GM21723 (cell line): Measurements from ENCODE around the gene BLTP2.

Experiments used
- ATAC-seq: cut with Tn5 transposase; IDR thresholded peaks from one replicate; pipeline ENCODE4 v1.9.1; 2021; ENCODE audit warnings: mild to moderate bottlenecking, moderate library complexity; ENCODE audit not compliant: unreplicated experiment

Gene BLTP2

DNA sequence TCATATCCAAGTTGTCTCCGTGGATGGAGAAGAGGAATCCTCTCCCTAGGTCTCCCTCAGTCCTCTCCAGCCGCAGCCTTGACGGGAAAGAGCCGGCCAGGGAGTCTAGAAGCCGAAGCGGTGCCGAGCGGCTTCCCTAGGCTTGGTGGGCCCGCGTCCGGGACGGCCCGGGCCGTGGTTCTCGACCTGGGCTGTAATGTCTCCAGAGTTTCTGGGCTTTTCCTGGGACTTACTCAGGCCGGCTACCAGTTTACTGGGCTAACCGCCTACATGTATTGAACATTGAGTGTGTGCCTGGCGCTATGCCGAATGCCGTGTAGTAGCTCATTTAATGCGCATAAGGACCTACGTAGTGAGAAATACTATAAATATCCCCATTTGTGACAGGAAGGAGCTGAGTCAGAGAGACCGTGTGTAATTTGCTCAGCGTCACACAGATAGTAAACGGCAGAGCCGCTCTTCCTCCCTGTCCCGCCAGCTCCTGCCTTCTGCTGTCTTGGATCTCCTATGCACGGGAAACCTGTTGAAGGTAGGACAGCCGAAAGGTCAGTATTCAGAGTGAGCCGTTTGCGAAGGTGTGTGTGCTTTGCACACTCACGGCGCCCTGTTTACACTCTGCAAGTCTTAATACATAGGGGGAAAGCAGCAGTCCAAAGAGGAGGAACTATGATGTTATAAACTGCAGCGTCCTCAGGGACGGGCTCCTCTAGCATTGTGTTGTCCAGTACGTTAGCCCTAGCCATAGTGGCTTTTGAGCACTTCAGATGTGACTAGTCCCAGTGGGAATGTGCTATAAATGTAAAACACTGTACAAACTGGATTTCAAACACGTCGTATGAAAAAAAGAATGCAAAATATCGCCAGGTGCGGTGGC, 45.4 kb downstream of the BLTP2 start:
- ATAC-seq: peak; percentile 46

DNA sequence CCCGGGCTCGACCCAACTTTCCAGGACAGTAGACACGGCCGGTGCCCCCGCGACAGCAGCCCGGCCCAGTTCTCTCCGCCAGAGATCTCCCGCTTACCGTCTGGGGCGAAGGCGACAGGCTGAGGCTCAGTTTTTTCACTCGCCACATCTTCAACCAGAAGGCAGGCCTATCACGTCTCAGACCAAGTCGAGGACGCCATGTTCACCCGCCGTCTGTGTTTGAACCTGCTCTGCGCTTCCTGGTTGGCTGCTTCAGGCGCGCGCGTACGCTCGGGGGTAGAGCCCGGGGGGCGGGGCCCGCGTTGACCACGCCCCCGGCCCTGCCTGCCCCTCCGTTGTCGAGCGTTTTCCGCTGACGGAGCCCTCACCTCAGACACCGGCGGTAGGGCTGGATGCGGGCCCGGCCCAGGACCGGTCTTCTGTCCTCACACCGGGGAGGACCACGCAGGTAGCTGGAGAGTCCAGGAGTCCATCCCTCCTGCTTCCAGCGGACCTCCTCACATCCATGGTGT, 46.1 kb downstream of the BLTP2 start, which contains the start of gene SPAG5:
Gene SPAG5, minus strand, starts transcription at position 227 of the 512 bp plus-strand sequence. Its CDS starts 79 bp downstream, at position 148.
- ATAC-seq: peak; percentile 82

DNA sequence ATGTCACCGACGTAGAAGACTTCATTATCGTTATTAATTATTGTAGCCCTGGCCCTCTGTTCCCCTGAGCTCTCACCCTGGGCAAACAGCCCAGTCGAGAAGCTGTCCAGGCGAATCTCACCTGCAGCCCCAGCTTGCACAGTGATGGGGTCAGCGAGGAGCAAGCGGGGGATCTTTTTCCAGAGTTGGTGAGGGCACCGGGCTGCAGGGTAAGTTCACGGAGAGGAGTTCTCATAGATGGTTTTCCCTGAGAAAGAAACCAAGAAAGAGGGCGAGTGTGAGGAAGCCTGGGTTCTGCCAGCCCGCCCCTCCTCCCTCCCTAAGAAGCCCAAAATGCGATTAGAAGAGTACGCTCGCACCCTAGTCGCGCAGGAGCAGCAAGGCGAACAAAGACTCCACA, 46.6 kb downstream of the BLTP2 start:
- ATAC-seq: peak; percentile 19

DNA sequence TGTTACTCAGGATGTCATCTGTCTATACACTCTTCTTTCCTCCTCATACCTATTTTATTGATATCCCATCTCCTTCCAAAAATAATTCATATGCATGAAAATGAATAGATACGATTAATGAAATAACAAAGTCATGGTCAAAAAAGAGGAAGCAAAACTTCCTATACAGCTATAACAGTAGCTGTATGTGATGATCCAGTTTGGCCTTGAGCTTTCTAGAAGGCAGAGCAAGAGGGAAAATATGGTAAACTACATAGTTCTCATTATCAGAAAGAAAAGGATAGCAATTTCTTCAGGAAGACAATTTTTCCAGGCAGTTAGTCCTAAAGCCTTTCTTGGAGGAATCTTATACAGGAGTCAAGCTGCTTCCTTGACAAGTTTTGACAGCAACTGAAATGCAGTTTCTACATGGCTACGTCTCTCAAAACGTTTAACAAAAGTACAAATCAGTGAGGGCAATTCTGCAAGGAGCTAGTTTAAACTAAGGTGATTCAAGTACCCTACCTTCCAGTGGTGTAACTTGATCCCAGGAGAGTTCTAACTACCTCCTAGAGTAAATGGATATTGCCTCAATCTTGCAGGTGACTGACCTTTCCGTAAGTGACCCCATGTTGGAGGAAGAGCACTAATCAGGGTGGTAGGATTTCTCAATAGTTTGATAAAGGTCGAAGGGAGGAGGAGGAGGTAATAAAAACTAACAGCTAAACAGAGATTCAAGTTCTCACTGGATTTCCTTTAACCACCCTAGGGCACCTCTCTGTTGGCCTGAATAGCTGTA, 47.2 kb downstream of the BLTP2 start:
- ATAC-seq: no peak
